Activated T-cell treated with anti-CD3 and anti-CD28 coated beads for 4 hours (primary cell): ENCODE results near the gene SHC1.

Experiments used
- DNase-seq: peaks from one replicate; pipeline ENCODE4 v3.0.0-alpha.2; 2020

SHC1 gene, protein sequence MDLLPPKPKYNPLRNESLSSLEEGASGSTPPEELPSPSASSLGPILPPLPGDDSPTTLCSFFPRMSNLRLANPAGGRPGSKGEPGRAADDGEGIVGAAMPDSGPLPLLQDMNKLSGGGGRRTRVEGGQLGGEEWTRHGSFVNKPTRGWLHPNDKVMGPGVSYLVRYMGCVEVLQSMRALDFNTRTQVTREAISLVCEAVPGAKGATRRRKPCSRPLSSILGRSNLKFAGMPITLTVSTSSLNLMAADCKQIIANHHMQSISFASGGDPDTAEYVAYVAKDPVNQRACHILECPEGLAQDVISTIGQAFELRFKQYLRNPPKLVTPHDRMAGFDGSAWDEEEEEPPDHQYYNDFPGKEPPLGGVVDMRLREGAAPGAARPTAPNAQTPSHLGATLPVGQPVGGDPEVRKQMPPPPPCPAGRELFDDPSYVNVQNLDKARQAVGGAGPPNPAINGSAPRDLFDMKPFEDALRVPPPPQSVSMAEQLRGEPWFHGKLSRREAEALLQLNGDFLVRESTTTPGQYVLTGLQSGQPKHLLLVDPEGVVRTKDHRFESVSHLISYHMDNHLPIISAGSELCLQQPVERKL

DNA sequence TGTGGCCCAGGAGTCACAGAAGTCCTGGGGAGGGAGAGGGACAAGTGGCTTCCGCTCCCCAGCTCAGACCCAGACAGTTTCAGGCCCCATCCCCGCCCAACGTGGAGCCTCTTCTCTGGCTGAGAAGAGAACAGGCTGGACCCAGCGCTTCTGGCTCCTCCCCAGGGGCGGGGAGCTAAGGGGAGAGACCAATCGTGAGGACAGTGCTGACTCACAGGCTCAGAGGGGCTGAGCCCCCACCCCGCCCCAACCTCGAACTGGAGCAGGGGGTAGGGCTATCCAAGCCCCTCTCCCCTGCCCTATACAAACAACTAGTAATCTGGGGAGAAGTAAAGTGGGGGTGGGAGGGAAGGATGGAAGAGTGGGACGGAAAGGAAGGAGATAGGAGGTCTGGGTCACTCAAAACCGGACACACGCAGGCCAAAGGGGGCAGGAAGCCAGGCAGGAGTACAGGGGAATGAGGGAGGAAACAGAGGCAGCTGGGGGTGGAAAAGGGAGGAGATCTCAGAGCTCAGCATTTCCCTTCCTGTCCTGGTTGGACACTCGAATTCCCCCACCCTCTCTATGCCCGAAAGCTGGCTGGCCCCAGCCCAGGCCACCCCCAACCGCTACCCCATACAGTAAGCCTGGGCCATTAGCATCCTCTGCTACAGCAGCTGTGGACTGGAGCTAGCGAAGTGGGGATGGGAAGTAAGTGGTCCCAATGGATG lies at the start of gene SHC1:
TSS of gene SHC1 (minus strand) at position 117 of the 710 bp plus-strand sequence. CDS start 221 bp downstream, outside the sequence.
- no peak for DNase-seq

DNA sequence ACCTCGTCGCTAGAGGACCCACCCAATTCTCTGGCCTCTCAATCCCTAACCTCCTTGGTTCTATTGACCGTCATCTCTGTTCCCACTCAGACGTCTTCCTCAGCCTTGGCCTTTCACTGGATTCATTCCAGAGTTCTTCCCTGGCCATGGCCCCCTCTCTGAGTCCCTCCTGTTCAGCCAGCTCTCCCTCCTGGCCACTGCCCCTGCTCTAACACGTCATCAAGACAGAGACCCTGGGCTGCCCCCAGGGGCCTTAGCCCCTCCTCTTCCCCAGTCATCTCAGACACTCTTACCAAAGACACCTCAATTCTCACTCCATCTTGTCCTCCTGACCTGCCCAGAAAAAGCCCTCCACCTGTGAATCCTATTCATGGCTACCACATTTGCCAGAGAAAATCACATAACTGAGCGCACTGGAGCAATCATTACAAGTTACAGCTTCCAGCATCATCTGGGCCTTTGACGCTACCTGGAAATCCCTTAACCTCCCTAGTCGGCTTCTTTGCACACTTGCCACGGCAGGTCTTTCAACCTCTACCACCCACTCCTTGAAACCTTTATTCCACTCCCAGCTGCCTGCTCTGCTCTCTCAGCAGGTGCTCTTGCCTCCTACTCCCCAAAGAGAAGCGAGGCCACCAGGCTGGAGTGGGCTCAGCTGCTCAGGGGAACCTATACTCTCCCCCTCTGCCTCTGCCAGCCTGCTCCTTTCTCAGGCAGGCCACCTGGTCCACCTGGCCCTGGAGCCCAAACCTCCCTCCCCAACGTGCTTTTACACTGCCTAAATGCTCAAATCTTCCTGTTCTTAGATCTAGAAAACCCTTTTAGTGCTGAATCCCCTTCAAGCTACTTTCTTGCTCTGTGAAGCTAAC lies 49.1 kb upstream of the SHC1 start:
- no peak for DNase-seq

DNA sequence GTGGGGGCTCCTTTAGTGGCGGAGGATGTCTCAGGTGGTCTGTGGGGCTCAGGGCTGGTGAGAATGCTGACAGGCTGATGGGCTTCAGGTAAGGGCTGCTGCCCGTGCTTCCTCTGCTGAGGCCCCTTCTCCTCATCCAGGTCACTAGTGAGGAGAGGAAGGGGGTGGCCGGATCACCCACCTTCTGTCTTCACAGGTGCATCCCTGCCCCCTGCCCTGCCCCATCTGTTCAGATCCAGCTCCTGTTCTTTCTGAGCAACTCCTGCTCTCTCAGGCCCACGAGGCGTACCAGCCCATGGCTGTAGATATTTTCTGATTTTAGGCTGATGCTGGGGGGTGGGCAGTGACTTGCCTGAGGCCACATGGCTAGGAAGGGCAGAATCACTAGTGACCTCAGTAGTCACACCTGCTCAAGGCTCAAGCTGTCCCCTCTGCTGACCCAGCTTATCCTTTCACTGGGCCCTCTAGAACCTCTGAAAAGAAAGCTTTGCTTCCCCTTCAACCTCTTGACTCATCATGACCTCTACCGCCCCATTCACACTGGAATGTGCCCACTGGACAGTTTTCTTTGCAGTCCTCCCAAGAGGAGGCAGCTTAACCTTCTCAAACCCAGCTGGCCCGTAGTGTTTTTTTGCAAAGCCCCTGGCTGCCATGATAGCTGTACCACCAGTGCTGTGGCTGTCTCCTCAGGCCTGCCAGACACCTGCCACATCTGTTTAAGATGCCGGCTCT lies 48.2 kb upstream of the SHC1 start:
- DNase-seq = no peak

DNA sequence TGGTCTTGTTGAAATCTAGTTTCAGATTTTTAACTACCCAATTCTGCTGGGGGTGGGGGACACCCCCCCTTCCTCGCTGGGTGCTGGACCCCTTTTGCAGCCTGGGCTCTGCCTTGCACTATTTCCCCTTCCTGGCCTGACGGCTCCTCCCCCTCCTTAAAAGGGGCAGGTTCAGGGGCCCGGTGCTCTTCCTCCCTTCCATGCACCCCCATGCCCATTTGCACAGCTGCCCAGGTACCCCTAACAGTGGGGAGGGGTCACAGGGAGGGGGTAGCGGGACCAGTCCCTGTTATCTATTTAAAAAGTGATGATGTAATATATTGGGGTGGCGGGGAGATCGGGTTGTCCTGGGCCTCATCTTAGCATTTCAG lies 47.4 kb upstream of the SHC1 start:
- DNase-seq = no peak

DNA sequence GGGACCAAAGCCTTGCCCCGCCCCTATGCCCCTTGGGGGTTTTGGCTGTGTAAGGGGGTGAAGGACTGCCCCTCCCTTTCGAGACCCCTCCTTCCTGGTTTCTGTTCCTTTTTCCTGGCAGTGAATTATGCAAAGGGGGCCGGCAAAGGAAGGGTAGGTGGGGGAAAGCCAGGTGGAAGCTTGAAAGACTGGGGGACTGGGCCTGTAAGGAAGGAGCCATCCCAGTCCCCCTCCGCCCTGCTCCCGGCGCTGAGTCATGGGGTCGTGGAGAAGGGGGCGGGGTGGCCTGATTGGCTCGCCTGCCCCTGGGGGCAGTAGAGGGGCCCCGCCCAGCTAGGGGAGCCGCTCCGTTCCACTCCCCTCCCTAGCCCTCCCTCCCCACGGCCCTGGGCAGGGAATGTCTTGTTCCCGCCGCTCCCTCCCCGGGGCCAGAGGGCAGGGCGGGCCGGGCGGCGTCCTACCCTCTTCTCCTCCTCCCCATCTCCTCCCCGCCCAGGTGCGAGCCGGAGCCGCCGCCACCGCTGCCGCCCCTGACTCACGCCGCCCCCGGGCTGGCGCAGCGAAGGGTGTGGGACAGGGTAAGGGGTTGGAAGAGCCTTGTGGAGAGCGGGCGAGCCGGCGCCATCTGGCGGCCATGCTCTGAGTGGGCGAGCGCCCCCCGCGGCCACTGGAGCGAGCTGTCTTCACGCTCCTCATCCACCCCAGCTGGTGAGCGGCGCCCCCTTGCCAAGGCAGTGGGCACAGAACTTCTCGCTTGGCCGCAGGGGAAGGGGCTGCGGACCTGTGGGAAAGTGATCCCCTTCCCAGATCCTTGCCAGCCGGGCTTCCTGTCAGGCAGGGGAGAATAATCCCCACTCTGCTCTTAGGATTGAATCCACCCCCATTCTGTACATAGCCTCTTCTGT lies 46.7 kb upstream of the SHC1 start:
- DNase-seq = peak; percentile 90

DNA sequence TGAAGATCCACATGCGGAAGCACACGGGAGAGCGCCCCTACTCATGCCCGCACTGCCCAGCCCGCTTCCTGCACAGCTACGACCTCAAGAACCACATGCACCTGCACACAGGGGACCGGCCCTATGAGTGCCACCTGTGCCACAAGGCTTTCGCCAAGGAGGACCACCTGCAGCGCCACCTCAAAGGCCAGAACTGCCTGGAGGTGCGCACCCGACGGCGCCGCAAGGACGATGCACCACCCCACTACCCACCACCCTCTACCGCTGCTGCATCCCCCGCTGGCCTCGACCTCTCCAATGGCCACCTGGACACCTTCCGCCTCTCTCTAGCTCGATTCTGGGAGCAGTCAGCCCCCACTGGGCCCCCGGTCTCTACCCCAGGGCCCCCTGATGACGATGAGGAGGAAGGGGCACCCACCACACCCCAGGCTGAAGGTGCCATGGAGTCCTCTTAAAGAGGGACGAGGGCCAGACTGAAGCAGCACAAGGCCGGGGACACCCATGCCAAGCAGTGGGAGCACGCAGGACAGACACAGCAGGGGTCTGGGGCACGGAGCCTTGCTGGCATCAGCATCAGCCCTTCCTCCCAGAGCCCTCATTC lies 45.8 kb upstream of the SHC1 start:
- no peak for DNase-seq

DNA sequence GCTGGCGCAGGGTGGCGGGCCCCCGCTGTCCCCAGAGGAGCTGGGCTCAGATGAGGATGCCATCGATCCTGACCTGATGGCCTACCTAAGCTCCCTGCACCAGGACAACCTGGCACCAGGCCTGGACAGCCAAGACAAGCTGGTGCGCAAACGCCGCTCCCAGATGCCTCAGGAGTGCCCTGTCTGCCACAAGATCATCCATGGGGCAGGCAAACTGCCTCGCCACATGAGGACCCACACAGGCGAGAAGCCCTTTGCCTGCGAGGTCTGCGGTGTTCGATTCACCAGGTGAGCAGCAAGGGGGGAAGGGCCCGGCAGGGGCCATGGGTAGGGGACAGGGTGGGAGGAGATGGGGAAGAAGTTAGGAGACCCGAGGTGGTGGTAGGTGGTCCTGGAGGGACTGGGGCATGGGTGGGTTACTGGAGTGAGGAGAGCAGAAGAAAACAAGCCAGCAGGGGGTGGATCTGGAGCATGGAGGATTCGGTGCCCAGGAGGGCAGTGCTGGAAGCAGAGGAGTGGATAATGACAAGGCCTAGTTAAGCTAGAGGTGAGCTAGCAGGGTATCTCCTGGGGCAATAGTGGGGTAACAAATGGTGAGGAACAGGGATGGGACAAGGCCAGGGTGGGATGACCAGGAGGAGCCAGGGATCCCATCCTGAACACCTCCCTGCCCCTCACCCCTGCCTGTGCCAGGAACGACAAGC lies 45.1 kb upstream of the SHC1 start:
- no peak for DNase-seq

DNA sequence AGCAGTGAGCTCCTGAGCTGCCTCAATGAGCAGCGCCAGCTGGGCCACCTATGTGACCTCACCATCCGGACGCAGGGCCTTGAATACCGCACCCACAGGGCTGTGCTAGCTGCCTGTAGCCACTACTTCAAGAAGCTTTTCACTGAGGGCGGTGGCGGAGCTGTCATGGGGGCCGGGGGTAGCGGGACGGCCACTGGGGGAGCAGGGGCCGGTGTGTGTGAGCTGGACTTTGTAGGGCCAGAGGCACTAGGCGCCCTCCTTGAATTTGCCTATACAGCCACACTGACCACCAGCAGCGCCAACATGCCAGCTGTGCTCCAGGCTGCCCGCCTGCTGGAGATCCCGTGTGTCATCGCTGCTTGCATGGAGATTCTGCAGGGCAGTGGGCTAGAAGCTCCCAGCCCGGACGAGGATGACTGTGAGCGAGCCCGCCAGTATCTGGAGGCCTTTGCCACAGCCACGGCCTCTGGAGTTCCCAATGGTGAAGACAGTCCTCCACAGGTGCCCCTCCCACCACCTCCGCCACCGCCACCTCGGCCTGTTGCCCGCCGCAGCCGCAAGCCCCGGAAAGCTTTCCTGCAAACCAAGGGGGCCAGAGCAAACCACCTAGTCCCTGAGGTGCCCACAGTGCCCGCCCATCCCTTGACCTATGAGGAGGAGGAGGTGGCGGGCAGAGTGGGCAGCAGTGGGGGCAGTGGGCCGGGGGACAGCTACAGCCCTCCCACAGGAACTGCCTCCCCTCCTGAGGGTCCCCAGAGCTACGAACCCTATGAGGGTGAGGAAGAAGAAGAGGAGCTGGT lies 44.4 kb upstream of the SHC1 start:
- DNase-seq = no peak

DNA sequence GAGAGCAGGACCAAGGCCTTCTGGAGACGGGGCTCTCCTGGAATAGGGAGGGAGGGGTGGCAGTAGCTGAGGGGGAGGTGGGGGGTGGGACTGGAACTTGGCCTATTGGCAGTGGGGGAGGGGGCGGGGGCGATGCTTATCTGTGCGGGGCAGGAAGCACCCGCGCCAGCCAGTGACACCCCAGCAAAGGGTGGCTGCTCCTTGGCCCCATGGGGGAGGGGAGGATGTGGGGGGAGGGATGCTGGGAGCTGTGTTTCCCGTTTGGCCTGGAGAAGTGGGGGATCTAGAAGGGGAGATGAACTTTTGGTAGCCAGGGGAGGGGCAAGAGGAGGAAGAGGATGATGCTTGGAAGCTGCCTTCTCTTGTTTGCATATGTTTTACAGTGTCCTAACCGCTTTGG lies 43.1 kb upstream of the SHC1 start:
- no peak for DNase-seq

DNA sequence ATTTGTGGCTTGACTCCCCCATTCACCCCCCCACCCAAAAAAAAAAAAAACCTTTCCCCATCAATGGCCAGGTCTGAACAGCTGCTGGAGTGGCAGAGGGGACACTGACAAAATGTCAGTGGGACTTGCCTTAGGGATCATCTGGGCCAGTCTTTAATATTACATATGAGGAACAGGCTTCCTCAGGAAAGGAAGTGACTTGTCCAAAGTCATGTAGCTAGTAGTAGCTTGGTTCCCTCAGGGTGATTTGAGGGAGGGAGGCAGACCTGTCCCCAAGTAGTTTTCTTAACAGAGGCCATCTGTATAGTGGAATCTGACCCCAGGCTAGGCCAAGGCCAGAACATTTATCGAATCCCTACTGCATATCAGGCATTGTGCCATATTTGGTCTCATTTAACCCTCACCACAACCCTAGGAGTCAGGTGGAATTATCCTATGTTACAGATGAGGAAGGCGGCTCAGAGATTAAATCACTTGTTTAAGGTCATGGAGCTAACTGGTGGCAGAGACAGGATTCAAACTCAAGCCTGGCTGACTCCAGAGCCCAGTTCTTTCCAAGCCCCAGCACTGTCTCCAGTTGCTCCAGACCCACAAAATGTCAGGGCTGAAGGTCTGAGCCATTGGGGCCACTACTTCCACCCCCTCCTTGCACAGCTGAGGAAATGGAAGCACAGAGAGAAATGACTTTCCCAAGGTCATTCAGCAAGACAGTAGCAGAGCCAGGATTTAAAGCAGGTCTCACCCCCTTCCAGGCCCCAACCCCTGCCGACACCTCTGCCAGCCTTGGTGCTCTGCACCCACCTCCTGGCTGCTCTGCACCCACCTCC lies 42.4 kb upstream of the SHC1 start:
- DNase-seq = no peak

DNA sequence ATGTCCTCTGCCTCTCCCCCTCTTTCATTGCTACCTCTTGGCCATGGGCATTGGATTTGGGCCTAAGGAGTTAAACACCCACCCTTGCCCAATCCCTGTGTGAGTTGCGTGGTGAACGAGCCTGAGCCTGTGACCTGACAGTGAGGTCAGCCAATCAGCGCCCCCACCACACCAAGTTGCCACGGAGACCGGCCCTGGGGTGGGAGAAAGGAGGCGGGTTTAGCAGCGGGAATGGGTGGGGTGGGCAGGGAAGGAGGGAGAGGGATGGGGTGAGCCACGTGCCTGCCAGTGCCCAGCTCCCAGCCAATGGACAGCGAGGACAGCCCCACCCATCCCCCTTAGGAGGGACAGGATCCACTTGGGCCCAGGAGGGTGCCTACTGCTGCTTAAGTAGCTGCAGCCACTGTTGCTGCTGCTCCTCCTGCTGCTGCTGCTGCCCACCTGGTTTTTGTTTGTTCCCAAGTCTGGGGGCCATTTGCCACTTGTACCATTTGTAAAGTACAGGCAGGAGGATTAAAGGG lies 41.5 kb upstream of the SHC1 start:
- DNase-seq = no peak

DNA sequence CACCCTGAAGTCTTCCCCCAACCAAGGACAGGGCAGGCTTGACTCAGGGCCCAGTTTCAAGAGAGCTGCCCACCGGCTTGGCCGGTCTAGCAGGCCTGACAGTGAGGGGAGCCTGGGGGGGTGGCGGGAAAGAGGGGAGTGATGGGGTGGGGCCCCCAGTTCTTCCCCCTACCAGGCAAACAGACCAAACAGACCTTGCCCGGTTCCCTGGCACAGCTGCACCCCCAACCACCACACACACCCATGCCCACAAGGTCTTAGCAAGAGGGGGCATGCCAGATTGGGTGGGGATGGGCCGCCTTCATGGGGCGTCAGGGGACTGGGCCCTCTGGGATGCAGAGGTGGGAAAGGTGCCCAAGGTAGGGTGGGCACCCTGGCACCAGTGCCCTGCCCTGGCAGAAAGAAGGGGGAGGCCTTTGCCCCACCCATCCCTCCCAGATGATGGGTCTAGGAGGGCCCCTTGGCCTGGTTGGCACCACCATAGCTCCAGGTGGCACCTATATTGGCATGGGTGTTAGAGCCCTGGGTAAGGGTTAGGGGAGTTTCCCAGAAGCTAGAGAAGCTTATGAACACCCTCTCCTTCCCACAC lies 41.0 kb upstream of the SHC1 start:
- no peak for DNase-seq

DNA sequence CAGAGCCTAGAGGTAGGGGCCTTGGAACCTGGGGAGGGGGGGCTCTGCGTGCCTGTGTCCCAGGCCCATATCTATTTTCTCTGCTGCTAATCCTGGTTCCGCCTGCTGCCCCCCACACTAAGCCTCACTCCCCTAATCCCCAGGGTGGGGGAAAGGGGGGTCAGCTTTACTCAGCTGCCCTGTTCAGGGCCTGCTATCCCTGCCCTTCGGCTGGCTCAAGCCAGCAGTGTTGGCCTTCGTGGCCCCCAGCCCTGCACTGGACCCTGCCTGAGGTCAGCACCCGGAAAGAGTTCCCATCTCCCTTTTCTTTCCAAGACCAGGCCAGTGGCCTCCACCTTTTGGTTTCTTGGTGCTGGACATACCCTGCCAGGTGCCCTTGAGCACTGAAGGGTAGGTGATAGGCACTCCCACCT lies 40.5 kb upstream of the SHC1 start:
- no peak for DNase-seq

DNA sequence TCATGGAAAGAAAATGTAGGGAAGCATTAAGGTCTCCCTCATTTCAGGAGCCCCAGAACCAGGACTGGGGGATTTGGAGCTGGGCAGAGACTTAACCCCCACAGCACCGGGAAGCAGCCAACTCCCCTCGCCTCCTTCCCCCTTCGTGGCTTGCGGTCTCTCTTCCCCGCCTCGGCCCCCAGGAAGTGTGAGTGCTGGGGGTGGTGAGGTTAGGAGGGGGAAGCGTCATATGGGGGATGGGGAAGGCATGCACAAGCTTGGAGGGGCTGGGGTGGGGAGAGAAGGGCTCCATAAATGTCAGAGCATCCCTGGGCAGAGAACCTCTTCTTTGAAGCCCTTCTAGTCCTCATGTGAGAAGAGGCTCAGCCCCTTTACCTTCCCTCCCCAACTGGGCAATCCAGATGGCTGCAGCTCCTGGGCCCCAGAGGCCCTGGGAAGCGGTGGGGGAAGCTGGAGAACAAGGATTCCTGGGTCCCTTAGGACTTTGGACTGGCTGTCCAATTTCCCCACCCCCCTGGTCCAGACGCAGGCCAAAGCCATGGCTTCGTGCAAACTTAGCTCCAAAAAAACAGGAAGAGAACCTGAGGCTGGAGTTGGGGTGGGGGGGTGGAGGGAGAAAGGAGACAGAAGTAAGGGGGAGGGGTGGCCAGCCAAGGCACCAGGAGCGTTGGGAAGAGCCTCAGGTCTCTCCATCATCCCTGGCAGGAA lies 39.8 kb upstream of the SHC1 start:
- DNase-seq = no peak

DNA sequence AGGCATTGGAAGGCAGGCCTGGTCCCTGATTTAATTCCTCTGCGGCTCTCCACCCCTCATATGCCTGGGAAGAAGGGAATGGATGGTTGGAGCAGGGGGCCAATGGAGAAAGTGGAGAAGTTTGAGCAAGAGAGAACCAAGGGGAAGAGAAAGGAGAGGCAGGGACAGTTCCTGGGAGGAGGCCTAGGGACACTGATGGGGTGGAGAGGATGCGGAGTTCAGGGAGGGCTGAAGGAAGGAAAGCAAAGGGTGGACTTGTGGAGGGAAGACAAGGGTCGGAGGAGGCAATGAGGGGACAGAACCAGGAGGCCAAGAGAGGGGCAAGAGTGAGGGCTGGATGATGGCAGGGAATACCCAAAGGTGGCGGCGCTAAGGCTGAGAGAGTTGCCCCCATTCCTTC lies 39.2 kb upstream of the SHC1 start:
- DNase-seq = no peak

DNA sequence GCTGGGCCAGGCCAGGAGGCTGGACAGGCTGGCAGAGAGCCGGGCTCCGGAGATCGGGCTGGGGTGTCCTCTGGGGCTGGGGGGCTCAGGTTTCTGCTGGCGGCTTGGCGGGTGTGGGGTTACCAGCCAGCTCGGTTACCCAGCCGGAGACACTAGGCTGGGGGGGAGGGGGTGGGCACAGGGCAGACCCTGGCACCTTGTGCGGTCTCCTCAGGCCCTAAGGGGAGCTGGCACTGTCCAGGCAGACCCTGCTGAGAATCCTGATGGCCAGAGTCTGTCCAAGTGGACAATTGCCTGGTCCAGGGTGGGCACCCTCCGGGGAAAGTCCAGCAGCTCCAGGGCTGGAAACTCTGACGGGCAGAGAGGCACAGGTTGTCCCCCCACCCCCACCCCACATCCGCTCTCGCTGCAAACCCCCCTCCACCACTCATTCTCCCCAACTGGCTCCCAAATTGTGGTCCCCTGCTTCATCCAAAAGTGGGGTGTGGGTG lies 38.7 kb upstream of the SHC1 start:
- no peak for DNase-seq
